ENCODE data around the gene HDAC1.

The HDAC1 gene

GRCh38 chr1:32377541-32378220 is 85.8 kb downstream of the HDAC1 start:
- H3K4me3 ChIP-seq (ENCODE audit: low read depth, low read length) = no peak overlapping the region
- no peak for TF ChIP-seq CTCF (conservative IDR thresholded peaks at IDR 0.05; ENCODE audit: low read depth, low read length)
- no peak for DNase-seq (ENCODE audit: low read depth)

- no peak for DNase-seq (ENCODE audit: low read depth)
- TF ChIP-seq CTCF (conservative IDR thresholded peaks at IDR 0.05; ENCODE audit: low read depth, low read length) = no peak
- H3K4me3 ChIP-seq (ENCODE audit: low read depth, low read length) = no peak overlapping the region
These were observed 88.2 kb downstream of the HDAC1 start for GRCh38 chr1:32380057-32380456.

All from choroid plexus epithelial cell (primary cell).